Measurements from ENCODE around the gene CD40. TPM values are rescaled to one million over a fixed set of nuclear protein-coding genes. Genes with fewer than 3 reads are reported as not detected.

Gene CD40
- 1 to 10 TPM; 4.6 to 5.3 TPM for total RNA-seq

GRCh38 chr20:46117704-46118467 is at the start of gene CD40:
CD40 (plus strand) TSS chr20:46118314; CDS start chr20:46118344, 30 bp downstream.
- peaks cover 7% of the 10 kb centered on the region for H3K27me3 Mint-ChIP-seq
- H3K4me1 Mint-ChIP-seq: peaks cover 20% of the 10 kb centered on the region
- no peaks in the 10 kb centered on the region for H3K9me3 Mint-ChIP-seq
- H3K27ac Mint-ChIP-seq: peak within 1 kb of the TSS; percentile 90
- peak; percentile 79 for DNase-seq
- H3K4me3 Mint-ChIP-seq: peak within 1 kb of the TSS; percentile 97
- no peaks in the 10 kb centered on the region for H3K36me3 Mint-ChIP-seq

- Mint-ChIP-seq H3K4me3 (no peak overlapping the region), H3K36me3 (peaks cover 30% of the 10 kb centered on the region), H3K9me3 (no peaks in the 10 kb centered on the region), H3K27ac (no peak overlapping the region), H3K4me1 (peaks cover 4% of the 10 kb centered on the region), H3K27me3 (no peaks in the 10 kb centered on the region)
- no peak for DNase-seq
Observed at GRCh38 chr20:46070215-46070900, 47.8 kb upstream of the CD40 start.

GRCh38 chr20:46071573-46071972 is 46.5 kb upstream of the CD40 start:
- no peaks in the 10 kb centered on the region for H3K27me3 Mint-ChIP-seq
- H3K27ac Mint-ChIP-seq: no peak overlapping the region
- H3K4me1 Mint-ChIP-seq: peaks cover 4% of the 10 kb centered on the region
- H3K9me3 Mint-ChIP-seq: no peaks in the 10 kb centered on the region
- no peak for DNase-seq
- H3K4me3 Mint-ChIP-seq: no peak overlapping the region
- peaks cover 22% of the 10 kb centered on the region for H3K36me3 Mint-ChIP-seq

- Mint-ChIP-seq H3K9me3 (no peaks in the 10 kb centered on the region), H3K4me1 (peaks cover 4% of the 10 kb centered on the region), H3K27me3 (no peaks in the 10 kb centered on the region), H3K4me3 (no peak overlapping the region), H3K27ac (no peak overlapping the region), H3K36me3 (peaks cover 18% of the 10 kb centered on the region)
- no peak for DNase-seq
Observed at GRCh38 chr20:46073024-46073423, 45.1 kb upstream of the CD40 start.

- DNase-seq: no peak
- H3K4me1 Mint-ChIP-seq: peaks cover 4% of the 10 kb centered on the region
- peaks cover 14% of the 10 kb centered on the region for H3K36me3 Mint-ChIP-seq
- no peak overlapping the region for H3K27ac Mint-ChIP-seq
- no peak overlapping the region for H3K4me3 Mint-ChIP-seq
- H3K27me3 Mint-ChIP-seq: no peaks in the 10 kb centered on the region
- no peaks in the 10 kb centered on the region for H3K9me3 Mint-ChIP-seq
Observed at GRCh38 chr20:46073443-46073842, 44.7 kb upstream of the CD40 start.

GRCh38 chr20:46074006-46074405 is 44.1 kb upstream of the CD40 start:
- no peak for DNase-seq
- Mint-ChIP-seq H3K4me1 (peaks cover 4% of the 10 kb centered on the region), H3K9me3 (no peaks in the 10 kb centered on the region), H3K27me3 (no peaks in the 10 kb centered on the region), H3K4me3 (no peak overlapping the region), H3K27ac (no peak overlapping the region), H3K36me3 (peaks cover 12% of the 10 kb centered on the region)

GRCh38 chr20:46076806-46077205 is 41.3 kb upstream of the CD40 start:
- H3K36me3 Mint-ChIP-seq: peaks cover 6% of the 10 kb centered on the region
- H3K27ac Mint-ChIP-seq: no peak overlapping the region
- DNase-seq: no peak
- H3K4me1 Mint-ChIP-seq: peaks cover 11% of the 10 kb centered on the region
- no peaks in the 10 kb centered on the region for H3K27me3 Mint-ChIP-seq
- no peaks in the 10 kb centered on the region for H3K9me3 Mint-ChIP-seq
- H3K4me3 Mint-ChIP-seq: no peak overlapping the region

- Mint-ChIP-seq H3K27ac (no peak overlapping the region), H3K36me3 (peaks cover 6% of the 10 kb centered on the region), H3K27me3 (no peaks in the 10 kb centered on the region), H3K4me3 (no peak overlapping the region), H3K9me3 (no peaks in the 10 kb centered on the region), H3K4me1 (peaks cover 15% of the 10 kb centered on the region)
- DNase-seq: no peak
Observed at GRCh38 chr20:46077642-46078305, 40.3 kb upstream of the CD40 start.

- DNase-seq: no peak
- Mint-ChIP-seq H3K4me1 (peaks cover 22% of the 10 kb centered on the region), H3K27me3 (no peaks in the 10 kb centered on the region), H3K9me3 (no peaks in the 10 kb centered on the region), H3K4me3 (no peak overlapping the region), H3K27ac (no peak overlapping the region), H3K36me3 (peaks cover 6% of the 10 kb centered on the region)
Observed at GRCh38 chr20:46078954-46079353, 39.2 kb upstream of the CD40 start.

- Mint-ChIP-seq H3K9me3 (no peaks in the 10 kb centered on the region), H3K27ac (no peak overlapping the region), H3K36me3 (peaks cover 3% of the 10 kb centered on the region), H3K4me1 (peaks cover 43% of the 10 kb centered on the region), H3K4me3 (no peak overlapping the region), H3K27me3 (no peaks in the 10 kb centered on the region)
- no peak for DNase-seq
Observed at GRCh38 chr20:46081074-46081473, 37.0 kb upstream of the CD40 start.

GRCh38 chr20:46083101-46083500 is 35.0 kb upstream of the CD40 start:
- no peak overlapping the region for H3K4me3 Mint-ChIP-seq
- no peak overlapping the region for H3K27ac Mint-ChIP-seq
- H3K9me3 Mint-ChIP-seq: no peaks in the 10 kb centered on the region

GRCh38 chr20:46083531-46084061 is 34.5 kb upstream of the CD40 start:
- Mint-ChIP-seq H3K36me3 (peaks cover 6% of the 10 kb centered on the region), H3K27ac (no peak overlapping the region), H3K9me3 (no peaks in the 10 kb centered on the region), H3K4me1 (peaks cover 64% of the 10 kb centered on the region), H3K27me3 (no peaks in the 10 kb centered on the region), H3K4me3 (no peak overlapping the region)
- no peak for DNase-seq

More at GRCh38 chr20:46083101-46083500, 35.0 kb upstream of the CD40 start:
- Mint-ChIP-seq H3K4me1 (peaks cover 59% of the 10 kb centered on the region), H3K36me3 (peaks cover 3% of the 10 kb centered on the region), H3K27me3 (no peaks in the 10 kb centered on the region)
- no peak for DNase-seq

GRCh38 chr20:46084805-46085178 is 33.3 kb upstream of the CD40 start:
- DNase-seq: no peak
- Mint-ChIP-seq H3K4me1 (peaks cover 65% of the 10 kb centered on the region), H3K9me3 (no peaks in the 10 kb centered on the region), H3K4me3 (no peak overlapping the region), H3K27me3 (no peaks in the 10 kb centered on the region), H3K36me3 (peaks cover 3% of the 10 kb centered on the region), H3K27ac (no peak overlapping the region)

- no peak for DNase-seq
- peaks cover 3% of the 10 kb centered on the region for H3K36me3 Mint-ChIP-seq
- no peaks in the 10 kb centered on the region for H3K9me3 Mint-ChIP-seq
- H3K27ac Mint-ChIP-seq: no peak overlapping the region
- no peak overlapping the region for H3K4me3 Mint-ChIP-seq
- H3K4me1 Mint-ChIP-seq: peaks cover 69% of the 10 kb centered on the region
- no peaks in the 10 kb centered on the region for H3K27me3 Mint-ChIP-seq
Observed at GRCh38 chr20:46085179-46085851, 32.8 kb upstream of the CD40 start.

- peaks cover 65% of the 10 kb centered on the region for H3K4me1 Mint-ChIP-seq
- H3K27me3 Mint-ChIP-seq: no peaks in the 10 kb centered on the region
- H3K36me3 Mint-ChIP-seq: peaks cover 3% of the 10 kb centered on the region
- no peaks in the 10 kb centered on the region for H3K9me3 Mint-ChIP-seq
- peak overlapping the region; percentile 2 for H3K4me3 Mint-ChIP-seq
- H3K27ac Mint-ChIP-seq: no peak overlapping the region
- DNase-seq: no peak
Observed at GRCh38 chr20:46087161-46087560, 31.0 kb upstream of the CD40 start.

All from activated naive CD8-positive, alpha-beta T cell treated with anti-CD3 and anti-CD28 coated beads for 36 hours (primary cell).